ENCODE results near the gene RAD51B. TPM values are rescaled to one million over a fixed set of nuclear protein-coding genes. Genes with fewer than 3 reads are reported as not detected.

RAD51B gene
- total RNA-seq, 1 experiment from 2014 or later: 14.2 TPM

DNA sequence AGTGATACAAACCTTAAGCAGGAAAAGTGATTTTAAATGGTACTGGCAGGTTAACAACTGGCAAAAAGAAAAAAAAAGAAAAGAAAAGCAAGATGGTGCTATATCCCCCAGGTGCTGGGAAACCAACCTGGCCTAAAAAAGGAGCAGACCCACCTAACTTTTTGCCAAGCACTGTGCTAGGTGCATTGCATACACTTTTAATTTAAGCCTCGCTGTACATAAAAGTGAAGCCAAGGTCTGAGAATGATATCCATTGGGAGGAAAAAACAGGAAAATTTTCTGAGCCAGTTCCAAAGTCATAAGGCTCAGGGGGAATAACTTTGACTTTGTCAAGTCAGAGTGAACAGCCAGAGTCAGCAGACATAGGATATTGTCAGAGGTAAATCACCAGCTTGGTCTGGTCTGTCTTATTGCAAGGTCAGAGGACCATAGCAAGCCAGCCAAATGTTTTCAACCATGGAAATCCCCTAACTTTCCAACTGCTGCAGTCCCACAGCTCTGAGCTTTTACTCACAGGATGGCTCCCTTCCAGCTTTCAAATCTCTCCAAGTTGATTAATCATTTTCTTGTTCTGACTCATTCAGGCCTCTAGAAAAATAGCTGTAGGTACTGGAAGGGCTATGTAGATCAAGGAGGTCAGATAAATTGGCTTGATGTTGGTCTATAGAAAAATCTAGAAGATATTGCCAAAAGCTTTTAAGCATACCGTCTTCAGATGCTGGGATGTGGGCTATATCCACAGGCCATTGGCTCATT lies 412.9 kb downstream of the RAD51B start (continued):
- TF ChIP-seq SP1 (CRISPR knock-in tag; conservative IDR thresholded peaks at IDR 0.05) (no peak), TCF7 (CRISPR knock-in tag; IDR thresholded peaks at IDR 0.05; ENCODE audit: low read depth) (no peak), ZBTB21 (CRISPR knock-in tag; IDR thresholded peaks at IDR 0.05; ENCODE audit: borderline replicate concordance) (no peak), ZNF423 (CRISPR knock-in tag; IDR thresholded peaks at IDR 0.05) (no peak), CREM (CRISPR knock-in tag; IDR thresholded peaks at IDR 0.05) (no peak)

DNA sequence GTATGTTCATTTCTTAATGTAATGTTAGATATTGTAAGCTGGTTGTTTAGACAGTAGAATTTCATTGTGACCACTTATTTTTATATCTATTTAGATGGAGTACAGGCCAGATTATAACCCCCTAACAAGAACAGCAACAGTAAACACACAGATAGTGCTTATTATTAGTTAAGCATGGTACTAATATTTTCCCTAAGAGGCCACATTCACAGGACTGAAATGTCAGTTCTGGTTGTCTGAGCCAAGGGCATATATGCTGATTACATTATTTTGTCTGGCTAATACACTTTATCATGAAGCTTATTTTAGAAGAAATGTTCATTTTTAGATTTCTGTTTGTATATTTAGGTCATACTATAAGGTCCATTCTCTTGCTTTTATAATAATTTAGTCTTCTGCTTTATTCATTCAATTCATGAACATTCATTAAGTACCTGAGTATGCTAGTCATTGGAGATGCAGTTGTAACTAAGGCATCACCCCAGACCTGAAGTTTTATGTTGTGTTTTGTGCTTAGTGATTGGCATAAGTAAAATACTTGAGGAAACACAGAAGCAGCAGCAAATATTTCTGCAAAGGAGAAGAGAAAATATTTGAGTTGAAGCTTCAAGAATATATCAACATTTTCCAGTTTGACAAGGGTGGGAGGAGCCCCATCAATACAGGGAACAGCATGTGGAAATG lies 413.7 kb downstream of the RAD51B start:
- no peak for DNase-seq (ENCODE audit: low spot score)
- Mint-ChIP-seq H3K4me1 (no peaks in the 10 kb centered on the region), H3K4me3 (no peak overlapping the region), H3K36me3 (no peaks in the 10 kb centered on the region), H3K27ac (no peak overlapping the region), H3K27me3 (ENCODE audit: low read depth) (no peaks in the 10 kb centered on the region), H3K9me3 (peaks cover 3% of the 10 kb centered on the region; the same call in 1 of the 2 replicates)
- no peak for ATAC-seq
- CTCF ChIA-PET: interaction anchor here (1.8 kb wide), 1 partner anchor 14 kb away, joined by 4 read pairs; no protein-coding TSS in a partner anchor
- POLR2A ChIA-PET: no interaction called here
- TF ChIP-seq, protein P1, sequence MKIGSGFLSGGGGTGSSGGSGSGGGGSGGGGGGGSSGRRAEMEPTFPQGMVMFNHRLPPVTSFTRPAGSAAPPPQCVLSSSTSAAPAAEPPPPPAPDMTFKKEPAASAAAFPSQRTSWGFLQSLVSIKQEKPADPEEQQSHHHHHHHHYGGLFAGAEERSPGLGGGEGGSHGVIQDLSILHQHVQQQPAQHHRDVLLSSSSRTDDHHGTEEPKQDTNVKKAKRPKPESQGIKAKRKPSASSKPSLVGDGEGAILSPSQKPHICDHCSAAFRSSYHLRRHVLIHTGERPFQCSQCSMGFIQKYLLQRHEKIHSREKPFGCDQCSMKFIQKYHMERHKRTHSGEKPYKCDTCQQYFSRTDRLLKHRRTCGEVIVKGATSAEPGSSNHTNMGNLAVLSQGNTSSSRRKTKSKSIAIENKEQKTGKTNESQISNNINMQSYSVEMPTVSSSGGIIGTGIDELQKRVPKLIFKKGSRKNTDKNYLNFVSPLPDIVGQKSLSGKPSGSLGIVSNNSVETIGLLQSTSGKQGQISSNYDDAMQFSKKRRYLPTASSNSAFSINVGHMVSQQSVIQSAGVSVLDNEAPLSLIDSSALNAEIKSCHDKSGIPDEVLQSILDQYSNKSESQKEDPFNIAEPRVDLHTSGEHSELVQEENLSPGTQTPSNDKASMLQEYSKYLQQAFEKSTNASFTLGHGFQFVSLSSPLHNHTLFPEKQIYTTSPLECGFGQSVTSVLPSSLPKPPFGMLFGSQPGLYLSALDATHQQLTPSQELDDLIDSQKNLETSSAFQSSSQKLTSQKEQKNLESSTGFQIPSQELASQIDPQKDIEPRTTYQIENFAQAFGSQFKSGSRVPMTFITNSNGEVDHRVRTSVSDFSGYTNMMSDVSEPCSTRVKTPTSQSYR (CRISPR knock-in tag; IDR thresholded peaks at IDR 0.05): no peak
- no peak for TF ChIP-seq SMAD4 (CRISPR knock-in tag; IDR thresholded peaks at IDR 0.05)

DNA sequence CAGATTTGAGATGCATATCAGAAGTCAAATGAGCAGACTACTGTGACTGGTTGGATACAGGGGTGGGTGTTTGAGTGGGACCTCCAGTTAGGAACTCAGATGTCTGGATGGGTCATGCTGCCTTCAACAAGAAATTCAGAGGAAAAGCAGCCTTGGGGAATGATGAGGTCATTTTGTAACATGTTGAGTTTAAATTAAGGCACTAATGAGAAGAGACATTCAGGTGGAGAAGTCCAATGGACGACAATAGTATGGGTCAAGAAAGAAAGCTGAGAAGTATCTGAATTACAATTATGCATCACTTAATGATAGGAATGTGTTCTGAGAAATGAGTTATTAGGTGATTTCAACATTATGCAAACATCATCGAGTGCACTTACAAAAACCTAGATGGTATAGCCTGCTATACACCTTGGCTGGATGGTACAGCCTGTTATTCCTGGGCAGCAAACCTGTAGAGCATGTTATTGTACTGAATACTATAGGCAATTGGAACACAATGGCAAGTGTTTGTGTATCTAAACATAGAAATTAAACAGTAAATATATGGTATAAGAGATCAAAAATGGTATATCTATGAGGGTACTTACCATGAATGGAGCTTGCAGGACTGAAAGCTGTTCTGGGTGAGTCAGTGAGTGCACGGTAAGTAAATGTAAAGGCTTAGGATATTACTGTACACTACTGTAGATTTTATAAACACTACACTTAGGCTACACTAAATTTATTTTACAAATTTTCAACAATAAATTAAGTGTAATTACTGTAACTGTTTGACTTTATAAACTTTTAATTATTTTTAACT lies 414.7 kb downstream of the RAD51B start:
- no peak overlapping the region for H3K27ac Mint-ChIP-seq
- no peaks in the 10 kb centered on the region for H3K27me3 Mint-ChIP-seq (ENCODE audit: low read depth)
- POLR2A ChIA-PET: no interaction called here
- no peak for TF ChIP-seq ESRRA (CRISPR knock-in tag; IDR thresholded peaks at IDR 0.05; ENCODE audit: borderline replicate concordance)
- no peak for TF ChIP-seq GRHL2 (CRISPR knock-in tag; IDR thresholded peaks at IDR 0.05; ENCODE audit: insufficient replicate concordance, severe bottlenecking)
- TF ChIP-seq, protein P2, sequence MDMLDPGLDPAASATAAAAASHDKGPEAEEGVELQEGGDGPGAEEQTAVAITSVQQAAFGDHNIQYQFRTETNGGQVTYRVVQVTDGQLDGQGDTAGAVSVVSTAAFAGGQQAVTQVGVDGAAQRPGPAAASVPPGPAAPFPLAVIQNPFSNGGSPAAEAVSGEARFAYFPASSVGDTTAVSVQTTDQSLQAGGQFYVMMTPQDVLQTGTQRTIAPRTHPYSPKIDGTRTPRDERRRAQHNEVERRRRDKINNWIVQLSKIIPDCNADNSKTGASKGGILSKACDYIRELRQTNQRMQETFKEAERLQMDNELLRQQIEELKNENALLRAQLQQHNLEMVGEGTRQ (CRISPR knock-in tag; IDR thresholded peaks at IDR 0.05): no peak
- no peaks in the 10 kb centered on the region for H3K36me3 Mint-ChIP-seq
- CTCF ChIA-PET: no interaction called here
- H3K4me1 Mint-ChIP-seq: no peaks in the 10 kb centered on the region
- H3K9me3 Mint-ChIP-seq: peaks cover 3% of the 10 kb centered on the region; the same call in 1 of the 2 replicates
- no peak for ATAC-seq
- no peak for DNase-seq (ENCODE audit: low spot score)
- no peak overlapping the region for H3K4me3 Mint-ChIP-seq

DNA sequence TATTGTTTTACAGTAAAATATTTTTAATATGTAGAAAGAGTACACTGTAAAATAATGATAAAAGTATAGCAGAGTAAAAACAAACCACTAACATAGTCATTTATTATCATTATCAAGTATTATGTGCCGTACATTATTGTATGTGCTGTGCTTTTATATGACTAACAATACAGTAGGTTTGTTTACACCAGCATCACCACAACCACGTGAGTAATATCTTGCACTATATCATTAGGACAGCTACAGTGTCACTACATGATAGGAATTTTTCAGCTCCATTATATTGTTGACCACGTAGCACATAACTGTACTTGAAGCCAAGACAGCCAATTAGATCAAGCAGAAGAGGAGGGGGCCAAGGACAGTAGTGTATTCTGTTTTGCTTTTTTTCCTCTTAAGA lies 415.4 kb downstream of the RAD51B start:
- H3K27me3 Mint-ChIP-seq (ENCODE audit: low read depth): no peaks in the 10 kb centered on the region
- H3K27ac Mint-ChIP-seq: no peak overlapping the region
- POLR2A ChIA-PET: no interaction called here
- H3K4me3 Mint-ChIP-seq: no peak overlapping the region
- H3K36me3 Mint-ChIP-seq: no peaks in the 10 kb centered on the region
- CTCF ChIA-PET: no interaction called here
- DNase-seq (ENCODE audit: low spot score): no peak
- H3K4me1 Mint-ChIP-seq: no peaks in the 10 kb centered on the region
- ATAC-seq: no peak
- peaks cover 3% of the 10 kb centered on the region; the same call in 1 of the 2 replicates for H3K9me3 Mint-ChIP-seq
- TF ChIP-seq, protein P3, sequence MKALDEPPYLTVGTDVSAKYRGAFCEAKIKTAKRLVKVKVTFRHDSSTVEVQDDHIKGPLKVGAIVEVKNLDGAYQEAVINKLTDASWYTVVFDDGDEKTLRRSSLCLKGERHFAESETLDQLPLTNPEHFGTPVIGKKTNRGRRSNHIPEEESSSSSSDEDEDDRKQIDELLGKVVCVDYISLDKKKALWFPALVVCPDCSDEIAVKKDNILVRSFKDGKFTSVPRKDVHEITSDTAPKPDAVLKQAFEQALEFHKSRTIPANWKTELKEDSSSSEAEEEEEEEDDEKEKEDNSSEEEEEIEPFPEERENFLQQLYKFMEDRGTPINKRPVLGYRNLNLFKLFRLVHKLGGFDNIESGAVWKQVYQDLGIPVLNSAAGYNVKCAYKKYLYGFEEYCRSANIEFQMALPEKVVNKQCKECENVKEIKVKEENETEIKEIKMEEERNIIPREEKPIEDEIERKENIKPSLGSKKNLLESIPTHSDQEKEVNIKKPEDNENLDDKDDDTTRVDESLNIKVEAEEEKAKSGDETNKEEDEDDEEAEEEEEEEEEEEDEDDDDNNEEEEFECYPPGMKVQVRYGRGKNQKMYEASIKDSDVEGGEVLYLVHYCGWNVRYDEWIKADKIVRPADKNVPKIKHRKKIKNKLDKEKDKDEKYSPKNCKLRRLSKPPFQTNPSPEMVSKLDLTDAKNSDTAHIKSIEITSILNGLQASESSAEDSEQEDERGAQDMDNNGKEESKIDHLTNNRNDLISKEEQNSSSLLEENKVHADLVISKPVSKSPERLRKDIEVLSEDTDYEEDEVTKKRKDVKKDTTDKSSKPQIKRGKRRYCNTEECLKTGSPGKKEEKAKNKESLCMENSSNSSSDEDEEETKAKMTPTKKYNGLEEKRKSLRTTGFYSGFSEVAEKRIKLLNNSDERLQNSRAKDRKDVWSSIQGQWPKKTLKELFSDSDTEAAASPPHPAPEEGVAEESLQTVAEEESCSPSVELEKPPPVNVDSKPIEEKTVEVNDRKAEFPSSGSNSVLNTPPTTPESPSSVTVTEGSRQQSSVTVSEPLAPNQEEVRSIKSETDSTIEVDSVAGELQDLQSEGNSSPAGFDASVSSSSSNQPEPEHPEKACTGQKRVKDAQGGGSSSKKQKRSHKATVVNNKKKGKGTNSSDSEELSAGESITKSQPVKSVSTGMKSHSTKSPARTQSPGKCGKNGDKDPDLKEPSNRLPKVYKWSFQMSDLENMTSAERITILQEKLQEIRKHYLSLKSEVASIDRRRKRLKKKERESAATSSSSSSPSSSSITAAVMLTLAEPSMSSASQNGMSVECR (CRISPR knock-in tag; IDR thresholded peaks at IDR 0.05; ENCODE audit: borderline replicate concordance): no peak
- TF ChIP-seq NR1H2 (CRISPR knock-in tag; IDR thresholded peaks at IDR 0.05) (no peak), CBFB (CRISPR knock-in tag; IDR thresholded peaks at IDR 0.05; ENCODE audit: low read depth) (no peak), ZNF423 (CRISPR knock-in tag; IDR thresholded peaks at IDR 0.05) (no peak)
- TF ChIP-seq, protein P4, sequence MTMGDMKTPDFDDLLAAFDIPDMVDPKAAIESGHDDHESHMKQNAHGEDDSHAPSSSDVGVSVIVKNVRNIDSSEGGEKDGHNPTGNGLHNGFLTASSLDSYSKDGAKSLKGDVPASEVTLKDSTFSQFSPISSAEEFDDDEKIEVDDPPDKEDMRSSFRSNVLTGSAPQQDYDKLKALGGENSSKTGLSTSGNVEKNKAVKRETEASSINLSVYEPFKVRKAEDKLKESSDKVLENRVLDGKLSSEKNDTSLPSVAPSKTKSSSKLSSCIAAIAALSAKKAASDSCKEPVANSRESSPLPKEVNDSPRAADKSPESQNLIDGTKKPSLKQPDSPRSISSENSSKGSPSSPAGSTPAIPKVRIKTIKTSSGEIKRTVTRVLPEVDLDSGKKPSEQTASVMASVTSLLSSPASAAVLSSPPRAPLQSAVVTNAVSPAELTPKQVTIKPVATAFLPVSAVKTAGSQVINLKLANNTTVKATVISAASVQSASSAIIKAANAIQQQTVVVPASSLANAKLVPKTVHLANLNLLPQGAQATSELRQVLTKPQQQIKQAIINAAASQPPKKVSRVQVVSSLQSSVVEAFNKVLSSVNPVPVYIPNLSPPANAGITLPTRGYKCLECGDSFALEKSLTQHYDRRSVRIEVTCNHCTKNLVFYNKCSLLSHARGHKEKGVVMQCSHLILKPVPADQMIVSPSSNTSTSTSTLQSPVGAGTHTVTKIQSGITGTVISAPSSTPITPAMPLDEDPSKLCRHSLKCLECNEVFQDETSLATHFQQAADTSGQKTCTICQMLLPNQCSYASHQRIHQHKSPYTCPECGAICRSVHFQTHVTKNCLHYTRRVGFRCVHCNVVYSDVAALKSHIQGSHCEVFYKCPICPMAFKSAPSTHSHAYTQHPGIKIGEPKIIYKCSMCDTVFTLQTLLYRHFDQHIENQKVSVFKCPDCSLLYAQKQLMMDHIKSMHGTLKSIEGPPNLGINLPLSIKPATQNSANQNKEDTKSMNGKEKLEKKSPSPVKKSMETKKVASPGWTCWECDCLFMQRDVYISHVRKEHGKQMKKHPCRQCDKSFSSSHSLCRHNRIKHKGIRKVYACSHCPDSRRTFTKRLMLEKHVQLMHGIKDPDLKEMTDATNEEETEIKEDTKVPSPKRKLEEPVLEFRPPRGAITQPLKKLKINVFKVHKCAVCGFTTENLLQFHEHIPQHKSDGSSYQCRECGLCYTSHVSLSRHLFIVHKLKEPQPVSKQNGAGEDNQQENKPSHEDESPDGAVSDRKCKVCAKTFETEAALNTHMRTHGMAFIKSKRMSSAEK (CRISPR knock-in tag; IDR thresholded peaks at IDR 0.05; ENCODE audit: borderline replicate concordance): no peak
